Astrocyte (in vitro differentiated cells and primary cell): ENCODE data around the gene CLCNKA. TPM values are rescaled to one million over a fixed set of nuclear protein-coding genes. Genes with fewer than 3 reads are reported as not detected.
"Not testable (repeated sequence)": the region's sequence is repeated elsewhere in the genome, so short reads cannot be mapped to it uniquely, and the experiment has no call there.

Experiments used
- DNase-seq: peaks from one replicate; pipeline ENCODE4 v3.0.0-alpha.2; 2010; ENCODE audit warnings: low read depth
- FAIRE-seq: peaks from 2 replicates; lab custom pipeline; 2011; peaks lifted over from hg19 to GRCh38; lab: Jason Lieb, UNC
- H2AFZ ChIP-seq: 2 replicates; pipeline ENCODE4 v1.6.0; 2012; ENCODE audit warnings: low read depth, low read length, inconsistent platforms
- H3K27ac ChIP-seq: 2 replicates; pipeline ENCODE4 v1.5.1; 2011; ENCODE audit warnings: low read depth, low read length, inconsistent platforms
- H3K27me3 ChIP-seq: 2 replicates; pipeline ENCODE4 v1.6.0; 2011; ENCODE audit warnings: low read length, inconsistent platforms; ENCODE audit not compliant: insufficient read depth
- H3K36me3 ChIP-seq: 2 replicates; pipeline ENCODE4 v1.5.1; 2011; ENCODE audit warnings: low read length, inconsistent platforms; ENCODE audit not compliant: insufficient read depth
- H3K4me1 ChIP-seq: 2 replicates; pipeline ENCODE4 v1.5.1; 2011; ENCODE audit warnings: low read length, inconsistent platforms; ENCODE audit not compliant: insufficient read depth
- H3K4me2 ChIP-seq: 2 replicates; pipeline ENCODE4 v1.6.0; 2012; ENCODE audit warnings: low read length, inconsistent platforms
- H3K4me3 ChIP-seq: 2 replicates; pipeline ENCODE4 v1.5.1; 2011; ENCODE audit warnings: low read depth, mild to moderate bottlenecking, low read length, inconsistent platforms; ENCODE audit not compliant: insufficient read depth
- H3K79me2 ChIP-seq: 2 replicates; pipeline ENCODE4 v1.6.0; 2012; ENCODE audit warnings: mild to moderate bottlenecking, low read length, inconsistent platforms; ENCODE audit not compliant: insufficient read depth
- H3K9ac ChIP-seq: 2 replicates; pipeline ENCODE4 v1.6.0; 2012; ENCODE audit warnings: mild to moderate bottlenecking, low read length, inconsistent platforms
- H3K9me3 ChIP-seq: 2 replicates; pipeline ENCODE4 v1.5.1; 2012; ENCODE audit warnings: low read depth, mild to moderate bottlenecking, low read length, inconsistent platforms; ENCODE audit not compliant: insufficient read depth
- H4K20me1 ChIP-seq: 2 replicates; pipeline ENCODE4 v1.6.0; 2012; ENCODE audit warnings: low read length, inconsistent platforms; ENCODE audit not compliant: insufficient read depth
- H3K27ac Mint-ChIP-seq: one replicate; pipeline ENCODE4 v1.8.0; 2021; ENCODE audit warnings: mild to moderate bottlenecking, mixed read lengths; ENCODE audit not compliant: unreplicated experiment
- H3K27me3 Mint-ChIP-seq: one replicate; pipeline ENCODE4 v1.8.0; 2021; ENCODE audit warnings: low read depth, mixed read lengths; ENCODE audit not compliant: unreplicated experiment
- H3K36me3 Mint-ChIP-seq: one replicate; pipeline ENCODE4 v1.8.0; 2021; ENCODE audit warnings: low read depth, mixed read lengths; ENCODE audit not compliant: unreplicated experiment
- H3K4me1 Mint-ChIP-seq: one replicate; pipeline ENCODE4 v1.8.0; 2021; ENCODE audit warnings: low read depth, mixed read lengths; ENCODE audit not compliant: unreplicated experiment
- H3K4me3 Mint-ChIP-seq: one replicate; pipeline ENCODE4 v1.8.0; 2021; ENCODE audit warnings: mild to moderate bottlenecking, moderate library complexity, mixed read lengths; ENCODE audit not compliant: unreplicated experiment
- H3K9me3 Mint-ChIP-seq: one replicate; pipeline ENCODE4 v1.8.0; 2021; ENCODE audit warnings: mild to moderate bottlenecking, mixed read lengths; ENCODE audit not compliant: unreplicated experiment
- CTCF ChIP-seq: IDR thresholded peaks from 2 replicates; pipeline ENCODE4 v1.5.1; 2011; ENCODE audit warnings: low read depth, mild to moderate bottlenecking, inconsistent platforms, low read length, moderate library complexity; ENCODE audit not compliant: insufficient read depth
- EZH2 ChIP-seq: IDR thresholded peaks from 2 replicates; pipeline ENCODE4 v1.6.1; 2012; ENCODE audit warnings: mild to moderate bottlenecking, low read length, inconsistent platforms; ENCODE audit not compliant: insufficient read depth
- total RNA-seq: library from RNA; stranded (reverse); gene quantifications from 2 replicates; pipeline ENCODE4 v1.2.1, GENCODE V29; 2021

CLCNKA gene
- total RNA-seq, 1 donor from 2014 or later = 0.16 TPM

GRCh38 chr1:16038620-16038912 lies 16.7 kb downstream of the CLCNKA start:
- Mint-ChIP-seq H3K36me3 (no peaks in the 10 kb centered on the region), H3K4me3 (no peak overlapping the region), H3K9me3 (peaks cover 2% of the 10 kb centered on the region), H3K27ac (no peak overlapping the region), H3K4me1 (no peaks in the 10 kb centered on the region), H3K27me3 (peaks cover 44% of the 10 kb centered on the region)
- Histone ChIP-seq H3K36me3 (no peaks in the 10 kb centered on the region), H3K9me3 (no peaks in the 10 kb centered on the region), H4K20me1 (no peaks in the 10 kb centered on the region), H3K4me2 (no peak overlapping the region), H3K79me2 (no peaks in the 10 kb centered on the region), H3K27me3 (no peaks in the 10 kb centered on the region), H3K4me1 (no peaks in the 10 kb centered on the region), H3K9ac (no peak overlapping the region), H3K4me3 (no peak overlapping the region), H3K27ac (no peak overlapping the region), H2AFZ (no peak overlapping the region)
- no peak for DNase-seq
- TF ChIP-seq EZH2 (no peak), CTCF (no peak)
- no peak for FAIRE-seq

- H3K9me3 ChIP-seq, H3K27ac ChIP-seq, H3K4me1 ChIP-seq, H3K79me2 ChIP-seq, FAIRE-seq, H2AFZ ChIP-seq, H3K36me3 Mint-ChIP-seq, H3K4me2 ChIP-seq, H3K27ac Mint-ChIP-seq, H4K20me1 ChIP-seq, DNase-seq, H3K4me3 Mint-ChIP-seq, H3K4me3 ChIP-seq, H3K27me3 ChIP-seq, H3K9ac ChIP-seq, H3K4me1 Mint-ChIP-seq, H3K9me3 Mint-ChIP-seq, H3K36me3 ChIP-seq: not testable (repeated sequence)
- H3K27me3 Mint-ChIP-seq = peaks cover 50% of the 10 kb centered on the region
Measured at GRCh38 chr1:16039871-16040270, 18.0 kb downstream of the CLCNKA start.

- Histone ChIP-seq H3K27me3 (no peaks in the 10 kb centered on the region), H2AFZ (no peak overlapping the region), H3K36me3 (no peaks in the 10 kb centered on the region), H3K9ac (no peak overlapping the region), H3K4me2 (no peak overlapping the region), H4K20me1 (no peaks in the 10 kb centered on the region), H3K4me3 (no peak overlapping the region), H3K4me1 (no peaks in the 10 kb centered on the region), H3K9me3 (no peaks in the 10 kb centered on the region), H3K27ac (no peak overlapping the region), H3K79me2 (no peaks in the 10 kb centered on the region)
- H3K36me3 Mint-ChIP-seq = no peaks in the 10 kb centered on the region
- peaks cover 55% of the 10 kb centered on the region for H3K27me3 Mint-ChIP-seq
- peaks cover 2% of the 10 kb centered on the region for H3K9me3 Mint-ChIP-seq
- H3K4me3 Mint-ChIP-seq = no peak overlapping the region
- no peak for DNase-seq
- no peak for FAIRE-seq
- H3K4me1 Mint-ChIP-seq = no peaks in the 10 kb centered on the region
- no peak for TF ChIP-seq CTCF
- no peak for TF ChIP-seq EZH2
- no peak overlapping the region for H3K27ac Mint-ChIP-seq
Measured at GRCh38 chr1:16041200-16041599, 19.4 kb downstream of the CLCNKA start.
